ENCODE results near the gene ALMS1.
"Not testable (repeated sequence)": the region's sequence is repeated elsewhere in the genome, so short reads cannot be mapped to it uniquely, and the experiment has no call there.

Gene ALMS1

GRCh38 chr2:73404409-73404808 lies 18.8 kb downstream of the ALMS1 start:
- no peak for DNase-seq (ENCODE audit: low spot score)

GRCh38 chr2:73406996-73407395 lies 21.4 kb downstream of the ALMS1 start:
- no peak for DNase-seq (ENCODE audit: low spot score)

GRCh38 chr2:73408198-73408597 lies 22.6 kb downstream of the ALMS1 start:
- DNase-seq (ENCODE audit: low spot score): no peak

GRCh38 chr2:73414696-73415095 lies 29.1 kb downstream of the ALMS1 start:
- no peak for DNase-seq (ENCODE audit: low spot score)

- peak; percentile 27 for DNase-seq (ENCODE audit: low spot score)
Measured at GRCh38 chr2:73415906-73416305, 30.3 kb downstream of the ALMS1 start.

- peak; percentile 80 for DNase-seq (ENCODE audit: low spot score)
Measured at GRCh38 chr2:73418343-73418742, 32.7 kb downstream of the ALMS1 start.

- no peak for DNase-seq (ENCODE audit: low spot score)
Measured at GRCh38 chr2:73423913-73424312, 38.3 kb downstream of the ALMS1 start.

GRCh38 chr2:73426176-73426575 lies 40.5 kb downstream of the ALMS1 start:
- DNase-seq (ENCODE audit: low spot score): no peak

GRCh38 chr2:73436019-73436418 lies 50.4 kb downstream of the ALMS1 start:
- DNase-seq (ENCODE audit: low spot score): no peak

- DNase-seq (ENCODE audit: low spot score): no peak
Measured at GRCh38 chr2:73444202-73444601, 58.6 kb downstream of the ALMS1 start.

GRCh38 chr2:73448856-73449255 lies 63.2 kb downstream of the ALMS1 start:
- DNase-seq (ENCODE audit: low spot score): no peak

- DNase-seq (ENCODE audit: low spot score): no peak
Measured at GRCh38 chr2:73449404-73449803, 63.8 kb downstream of the ALMS1 start.

GRCh38 chr2:73451263-73451972 lies 65.8 kb downstream of the ALMS1 start:
- DNase-seq (ENCODE audit: low spot score): no peak

- DNase-seq (ENCODE audit: low spot score): no peak
Measured at GRCh38 chr2:73457982-73458381, 72.3 kb downstream of the ALMS1 start.

GRCh38 chr2:73462388-73462787 lies 76.8 kb downstream of the ALMS1 start:
- DNase-seq (ENCODE audit: low spot score): not testable (repeated sequence)

- DNase-seq (ENCODE audit: low spot score): no peak
Measured at GRCh38 chr2:73468376-73468775, 82.7 kb downstream of the ALMS1 start.

GRCh38 chr2:73483874-73484273 lies 98.2 kb downstream of the ALMS1 start:
- not testable (repeated sequence) for DNase-seq (ENCODE audit: low spot score)

GRCh38 chr2:73487112-73487657 lies 101.5 kb downstream of the ALMS1 start:
- no peak for DNase-seq (ENCODE audit: low spot score)

GRCh38 chr2:73488079-73488478 lies 102.4 kb downstream of the ALMS1 start:
- DNase-seq (ENCODE audit: low spot score): no peak

GRCh38 chr2:73489053-73489452 lies 103.4 kb downstream of the ALMS1 start:
- no peak for DNase-seq (ENCODE audit: low spot score)

- peak; percentile 5 for DNase-seq (ENCODE audit: low spot score)
Measured at GRCh38 chr2:73494031-73494430, 108.4 kb downstream of the ALMS1 start.

GRCh38 chr2:73503992-73504570 lies 118.4 kb downstream of the ALMS1 start:
- no peak for DNase-seq (ENCODE audit: low spot score)

GRCh38 chr2:73504850-73505249 lies 119.2 kb downstream of the ALMS1 start:
- DNase-seq (ENCODE audit: low spot score): not testable (repeated sequence)

- DNase-seq (ENCODE audit: low spot score): not testable (repeated sequence)
Measured at GRCh38 chr2:73510470-73510869, 124.8 kb downstream of the ALMS1 start.

Measured in AG08395 (cell line).